Fibroblast of lung (primary cell): ENCODE results near the gene SLC39A8. TPM values are rescaled to one million over a fixed set of nuclear protein-coding genes. Genes with fewer than 3 reads are reported as not detected.

ENCODE experiments used
- DNase-seq, 2 donors: peaks; one replicate each; pipeline versions ENCODE4 v3.0.0 to v3.0.0-alpha.2; 2010; ENCODE audit warnings: low read depth in 2 of 2
- H2AFZ ChIP-seq: 2 replicates; pipeline ENCODE4 v1.5.1; 2012; ENCODE audit warnings: low read length, control low read depth, inconsistent platforms
- H3K27ac ChIP-seq: 2 replicates; pipeline ENCODE4 v1.5.1; 2011; ENCODE audit warnings: low read length, control low read depth; ENCODE audit not compliant: insufficient read depth
- H3K27me3 ChIP-seq: 2 replicates; pipeline ENCODE4 v1.5.1; 2011; ENCODE audit warnings: mild to moderate bottlenecking, low read length; ENCODE audit not compliant: control insufficient read depth, insufficient read depth
- H3K36me3 ChIP-seq: 2 replicates; pipeline ENCODE4 v1.5.1; 2011; ENCODE audit warnings: low read length; ENCODE audit not compliant: control insufficient read depth, insufficient read depth
- H3K4me1 ChIP-seq: 2 replicates; pipeline ENCODE4 v1.5.1; 2011; ENCODE audit warnings: low read length; ENCODE audit not compliant: control insufficient read depth, insufficient read depth; ENCODE audit errors: extremely low read depth
- H3K4me2 ChIP-seq: 2 replicates; pipeline ENCODE4 v1.5.1; 2011; ENCODE audit warnings: low read length, control low read depth; ENCODE audit not compliant: insufficient read depth; ENCODE audit errors: extremely low read depth
- H3K4me3 ChIP-seq, 4 experiments: fragments of 200-600 bp in 1 of 4; sonication (generic) in 1 of 4; replicated peaks in 1 of 4; 2 replicates each; pipeline ENCODE4 v1.5.1; 2011 to 2016; ENCODE audit warnings: low read length in 4 of 4, low read depth in 3 of 4, mild to moderate bottlenecking in 3 of 4, control low read depth in 2 of 4, inconsistent platforms in 1 of 4, mixed read lengths in 1 of 4; ENCODE audit not compliant: insufficient read depth in 1 of 4; ENCODE audit errors: control extremely low read depth in 1 of 4
- H3K79me2 ChIP-seq: 2 replicates; pipeline ENCODE4 v1.5.1; 2012; ENCODE audit warnings: mild to moderate bottlenecking, low read length, inconsistent platforms; ENCODE audit not compliant: control insufficient read depth, insufficient read depth
- H3K9ac ChIP-seq: 2 replicates; pipeline ENCODE4 v1.5.1; 2011; ENCODE audit warnings: mild to moderate bottlenecking, low read length, control low read depth; ENCODE audit not compliant: insufficient read depth
- H3K9me3 ChIP-seq: 2 replicates; pipeline ENCODE4 v1.5.1; 2012; ENCODE audit warnings: low read depth, low read length; ENCODE audit not compliant: control insufficient read depth, insufficient read depth
- H4K20me1 ChIP-seq: 2 replicates; pipeline ENCODE4 v1.5.1; 2011; ENCODE audit warnings: low read length; ENCODE audit not compliant: control insufficient read depth, insufficient read depth; ENCODE audit errors: extremely low read depth
- EZH2 ChIP-seq: IDR thresholded peaks from 2 replicates; pipeline ENCODE4 v1.5.1; 2012; ENCODE audit warnings: low read length, control low read depth, mild to moderate bottlenecking; ENCODE audit errors: missing control alignments
- polyA plus RNA-seq, 2 donors: library from polyadenylated mRNA; depleted of rRNA in 1 of 2; stranded (reverse) in 1 of 2; unstranded in 1 of 2; fragments of >200 nt; gene quantifications; 2 replicates each; pipeline ENCODE4 v1.2.1, GENCODE V29; 2011 to 2012; ENCODE audit warnings: missing spikeins in 1 of 2
- total RNA-seq: library from RNA; depleted of rRNA; stranded (reverse); fragments of >200 nt; gene quantifications from 2 replicates; pipeline ENCODE4 v1.2.1, GENCODE V29; 2014
- TF ChIP-seq, protein P1 (sequence below), 2 donors: IDR thresholded peaks in 1 of 2; conservative IDR thresholded peaks in 1 of 2; 1 replicate in 1 of 2; 2 replicates in 1 of 2; pipeline ENCODE4 v1.5.1; 2011 to 2012; ENCODE audit warnings: low read length in 2 of 2, control low read depth in 1 of 2, inconsistent platforms in 1 of 2, low read depth in 1 of 2, mild to moderate bottlenecking in 1 of 2

Gene SLC39A8
- total and polyA plus RNA-seq, 2 donors (not counting 1 experiment from before 2014, with no cell fraction given): 0.72 to 4.5 TPM

DNA sequence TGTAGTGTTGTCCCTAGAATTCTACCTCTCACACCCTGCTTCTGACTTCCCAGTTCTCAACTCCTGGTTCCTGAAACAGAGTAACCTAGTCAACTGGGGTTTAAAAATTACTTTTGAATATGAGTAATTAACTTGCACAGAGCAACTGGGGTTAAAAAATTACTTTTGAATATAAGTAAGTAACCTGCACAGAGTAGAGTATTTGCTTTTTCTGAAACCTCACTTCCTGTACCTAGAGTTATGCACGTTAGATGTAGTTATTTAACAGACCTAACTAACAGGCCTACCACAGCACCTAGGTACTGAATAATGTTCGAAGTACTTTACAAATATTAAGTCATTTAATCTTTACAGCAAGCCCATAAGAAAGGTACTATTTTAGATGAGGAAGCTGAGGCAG lies 32.9 kb downstream of the SLC39A8 start:
- H3K4me2 ChIP-seq: no peak overlapping the region
- H3K36me3 ChIP-seq: no peaks in the 10 kb centered on the region
- no peak overlapping the region for H2AFZ ChIP-seq
- TF ChIP-seq, protein P1, sequence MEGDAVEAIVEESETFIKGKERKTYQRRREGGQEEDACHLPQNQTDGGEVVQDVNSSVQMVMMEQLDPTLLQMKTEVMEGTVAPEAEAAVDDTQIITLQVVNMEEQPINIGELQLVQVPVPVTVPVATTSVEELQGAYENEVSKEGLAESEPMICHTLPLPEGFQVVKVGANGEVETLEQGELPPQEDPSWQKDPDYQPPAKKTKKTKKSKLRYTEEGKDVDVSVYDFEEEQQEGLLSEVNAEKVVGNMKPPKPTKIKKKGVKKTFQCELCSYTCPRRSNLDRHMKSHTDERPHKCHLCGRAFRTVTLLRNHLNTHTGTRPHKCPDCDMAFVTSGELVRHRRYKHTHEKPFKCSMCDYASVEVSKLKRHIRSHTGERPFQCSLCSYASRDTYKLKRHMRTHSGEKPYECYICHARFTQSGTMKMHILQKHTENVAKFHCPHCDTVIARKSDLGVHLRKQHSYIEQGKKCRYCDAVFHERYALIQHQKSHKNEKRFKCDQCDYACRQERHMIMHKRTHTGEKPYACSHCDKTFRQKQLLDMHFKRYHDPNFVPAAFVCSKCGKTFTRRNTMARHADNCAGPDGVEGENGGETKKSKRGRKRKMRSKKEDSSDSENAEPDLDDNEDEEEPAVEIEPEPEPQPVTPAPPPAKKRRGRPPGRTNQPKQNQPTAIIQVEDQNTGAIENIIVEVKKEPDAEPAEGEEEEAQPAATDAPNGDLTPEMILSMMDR (conservative IDR thresholded peaks at IDR 0.05 in 1 of 2, IDR thresholded peaks at IDR 0.05 in 1 of 2; ENCODE audit: low read depth in 1 of 2, low read length in 2 of 2): no peak
- no peak for TF ChIP-seq EZH2
- H4K20me1 ChIP-seq: no peaks in the 10 kb centered on the region
- H3K9ac ChIP-seq: no peak overlapping the region
- H3K27ac ChIP-seq: no peak overlapping the region
- no peaks in the 10 kb centered on the region for H3K9me3 ChIP-seq
- H3K79me2 ChIP-seq: no peaks in the 10 kb centered on the region
- no peak overlapping the region for H3K4me3 ChIP-seq
- no peaks in the 10 kb centered on the region for H3K4me1 ChIP-seq
- DNase-seq: no peak
- no peaks in the 10 kb centered on the region for H3K27me3 ChIP-seq

DNA sequence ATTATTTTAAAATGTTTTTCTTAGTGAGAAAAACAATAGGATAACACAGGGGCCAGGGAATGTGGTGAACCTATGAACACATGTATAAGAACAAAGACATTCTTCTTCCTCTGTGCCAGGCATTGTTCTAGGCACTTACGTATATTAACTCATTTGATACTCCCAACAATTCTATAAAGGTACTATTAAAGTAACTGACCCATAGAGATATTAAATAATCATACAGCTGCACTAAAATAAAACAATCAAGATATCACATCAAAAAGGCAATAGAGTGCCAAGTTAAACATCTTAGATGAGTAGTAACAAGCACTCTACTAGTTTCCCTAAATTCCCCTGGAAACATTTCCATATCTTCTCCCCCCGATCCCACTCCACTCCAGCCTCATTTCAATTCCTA lies 33.4 kb downstream of the SLC39A8 start:
- Histone ChIP-seq H3K27me3 (no peaks in the 10 kb centered on the region), H3K79me2 (no peaks in the 10 kb centered on the region), H3K4me1 (no peaks in the 10 kb centered on the region), H3K9ac (no peak overlapping the region), H4K20me1 (no peaks in the 10 kb centered on the region), H2AFZ (no peak overlapping the region), H3K27ac (no peak overlapping the region), H3K9me3 (no peaks in the 10 kb centered on the region), H3K4me3 (no peak overlapping the region), H3K4me2 (no peak overlapping the region), H3K36me3 (no peaks in the 10 kb centered on the region)
- DNase-seq: no peak
- TF ChIP-seq, protein P1 (conservative IDR thresholded peaks at IDR 0.05 in 1 of 2, IDR thresholded peaks at IDR 0.05 in 1 of 2; ENCODE audit: low read depth in 1 of 2, low read length in 2 of 2): no peak
- TF ChIP-seq EZH2: no peak

DNA sequence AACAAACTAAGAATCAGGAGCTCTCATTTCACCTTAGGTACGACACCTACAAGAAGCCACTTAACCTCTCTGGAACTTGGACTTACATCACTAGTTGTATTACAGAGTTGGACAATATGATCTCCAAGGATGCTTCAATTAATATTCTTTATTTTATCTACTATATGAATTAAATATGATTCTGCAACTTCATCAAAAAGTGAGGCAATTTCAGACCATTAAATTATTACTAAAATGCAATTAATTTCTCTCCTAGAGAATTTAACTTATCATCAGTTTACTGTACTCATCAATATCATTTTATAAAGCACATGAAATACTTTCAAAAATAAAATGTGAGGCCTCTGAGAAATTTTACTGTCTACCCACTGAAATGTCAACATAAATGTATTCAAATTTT lies 33.9 kb downstream of the SLC39A8 start:
- Histone ChIP-seq H3K9ac (no peak overlapping the region), H3K27ac (no peak overlapping the region), H3K9me3 (no peaks in the 10 kb centered on the region), H3K79me2 (no peaks in the 10 kb centered on the region), H3K36me3 (no peaks in the 10 kb centered on the region), H4K20me1 (no peaks in the 10 kb centered on the region), H3K27me3 (no peaks in the 10 kb centered on the region), H3K4me2 (no peak overlapping the region), H3K4me3 (no peak overlapping the region), H2AFZ (no peak overlapping the region), H3K4me1 (no peaks in the 10 kb centered on the region)
- no peak for DNase-seq
- TF ChIP-seq, protein P1 (conservative IDR thresholded peaks at IDR 0.05 in 1 of 2, IDR thresholded peaks at IDR 0.05 in 1 of 2; ENCODE audit: low read depth in 1 of 2, low read length in 2 of 2): no peak
- TF ChIP-seq EZH2: no peak
